T47D (cell line): ENCODE results near the gene ZIC1.

Source experiments
- DNase-seq, 2 experiments: peaks; one replicate each; pipeline versions ENCODE4 v3.0.0 to v3.0.0-alpha.2; 2011 to 2012; ENCODE audit warnings: low read depth in 1 of 2, low spot score in 1 of 2
- JUND ChIP-seq: IDR thresholded peaks from 2 replicates; pipeline ENCODE4 v1.6.1; 2012; ENCODE audit warnings: low read depth
- in situ Hi-C: cut with HindIII; loops from 2 replicates; pipeline ENCODE4 v1.10.0; 2016; ENCODE audit warnings: low sequenced_read_pairs, low pct_unique_long_range_greater_than_20kb

The ZIC1 gene

GRCh38 chr3:147418808-147419701, 9.9 kb downstream of the ZIC1 start:
- no peak for DNase-seq
- in situ Hi-C loops, result no loop called here

GRCh38 chr3:147419781-147420224, 10.6 kb downstream of the ZIC1 start:
- DNase-seq, result peak in 1 of 2 experiments; percentile 4
- no peak for TF ChIP-seq JUND
- in situ Hi-C loops, result no loop called here

More at GRCh38 chr3:147418808-147419701, 9.9 kb downstream of the ZIC1 start:
- TF ChIP-seq JUND, result no peak

GRCh38 chr3:147420353-147421183, 11.4 kb downstream of the ZIC1 start:
- in situ Hi-C loops, result no loop called here
- DNase-seq, result no peak
- TF ChIP-seq JUND, result no peak

- no peak for TF ChIP-seq JUND
- in situ Hi-C loops, result no loop called here
- DNase-seq, result no peak
These were observed 12.2 kb downstream of the ZIC1 start for GRCh38 chr3:147421184-147421912.

- TF ChIP-seq JUND, result no peak
- in situ Hi-C loops, result no loop called here
- DNase-seq, result no peak
These were observed 13.0 kb downstream of the ZIC1 start for GRCh38 chr3:147422196-147422595.

GRCh38 chr3:147422601-147423536, 13.7 kb downstream of the ZIC1 start:
- DNase-seq, result peak; percentile 63 to 91
- in situ Hi-C loops, result no loop called here
- no peak for TF ChIP-seq JUND

GRCh38 chr3:147423537-147423797, 14.3 kb downstream of the ZIC1 start:
- in situ Hi-C loops, result no loop called here
- TF ChIP-seq JUND, result no peak
- DNase-seq, result no peak

- TF ChIP-seq JUND, result no peak
- DNase-seq, result no peak
- in situ Hi-C loops, result no loop called here
These were observed 14.8 kb downstream of the ZIC1 start for GRCh38 chr3:147423798-147424580.

GRCh38 chr3:147424581-147425387, 15.6 kb downstream of the ZIC1 start:
- in situ Hi-C loops, result no loop called here
- no peak for TF ChIP-seq JUND
- DNase-seq, result no peak

GRCh38 chr3:147425388-147425850, 16.3 kb downstream of the ZIC1 start:
- in situ Hi-C loops, result no loop called here
- no peak for TF ChIP-seq JUND
- DNase-seq, result no peak
